PC-9 (cell line): ENCODE measurements around the gene CCDC9B. TPM values are rescaled to one million over a fixed set of nuclear protein-coding genes. Genes with fewer than 3 reads are reported as not detected.
A peak's percentile ranks its signal among the peaks of the same experiment; 100 is the strongest.

Experiments
- BruUV-seq: library from RNA; stranded (reverse); fragments of 400-500 nt; replicated peaks from 2 replicates; lab custom pipeline; 2021; lab: Mats Ljungman, UMichigan
- CTCF ChIA-PET: fragments of 300-600 bp; sonication (Branson Sonifier 250); formaldehyde crosslinking; loops from one replicate; lab custom pipeline; 2022; ENCODE audit warnings: antibody characterized with exemption; lab: Charles Lee
- POLR2A ChIA-PET: fragments of 300-600 bp; sonication (Branson Sonifier 250); formaldehyde crosslinking; loops from one replicate; lab custom pipeline; 2022; ENCODE audit warnings: antibody characterized with exemption; ENCODE audit not compliant: unreplicated experiment; lab: Charles Lee
- DNase-seq, 2 experiments: peaks; one replicate each; pipeline versions ENCODE4 v3.0.0 to v3.0.0-alpha.2; 2015 to 2022; ENCODE audit warnings: mixed read lengths in 1 of 2
- H2AFZ ChIP-seq: fragments of 200-600 bp; sonication (generic); 2 replicates; pipeline ENCODE4 v1.8.1; 2017; ENCODE audit warnings: antibody characterized with exemption
- H3F3A ChIP-seq: fragments of 200-600 bp; sonication (generic); 2 replicates; pipeline ENCODE4 v1.8.1; 2017; ENCODE audit warnings: antibody characterized with exemption, mild to moderate bottlenecking, low read depth; ENCODE audit not compliant: insufficient read depth
- H3K27ac ChIP-seq: fragments of 200-600 bp; sonication (generic); 2 replicates; pipeline ENCODE4 v1.6.1; 2016; ENCODE audit warnings: mixed run types
- H3K27me3 ChIP-seq: fragments of 200-600 bp; sonication (generic); 2 replicates; pipeline ENCODE4 v1.6.1; 2016; ENCODE audit warnings: low read depth, mixed run types; ENCODE audit not compliant: insufficient read depth
- H3K36me3 ChIP-seq: fragments of 200-600 bp; sonication (generic); 2 replicates; pipeline ENCODE4 v1.6.1; 2016; ENCODE audit warnings: low read depth, mixed run types
- H3K4me1 ChIP-seq: fragments of 200-600 bp; sonication (generic); replicated peaks from 2 replicates; pipeline ENCODE4 v1.6.1; 2016; ENCODE audit warnings: mixed run types; ENCODE audit not compliant: insufficient read depth
- H3K4me2 ChIP-seq: fragments of 200-600 bp; sonication (generic); 2 replicates; pipeline ENCODE4 v1.6.1; 2017; ENCODE audit warnings: mixed run types
- H3K4me3 ChIP-seq: fragments of 200-600 bp; sonication (generic); 2 replicates; pipeline ENCODE4 v1.6.1; 2016; ENCODE audit warnings: mixed run types
- H3K79me2 ChIP-seq: fragments of 200-600 bp; sonication (generic); 2 replicates; pipeline ENCODE4 v1.6.1; 2017; ENCODE audit warnings: low read depth, mixed run types
- H3K9me2 ChIP-seq: fragments of 200-600 bp; sonication (generic); 2 replicates; pipeline ENCODE4 v1.8.1; 2017; ENCODE audit warnings: mild to moderate bottlenecking; ENCODE audit not compliant: insufficient read depth
- H3K9me3 ChIP-seq: fragments of 200-600 bp; sonication (generic); 2 replicates; pipeline ENCODE4 v1.8.1; 2016; ENCODE audit warnings: low read depth; ENCODE audit not compliant: insufficient read depth
- H4K20me1 ChIP-seq: fragments of 200-600 bp; sonication (generic); 2 replicates; pipeline ENCODE4 v1.8.1; 2017; ENCODE audit not compliant: insufficient read depth
- CTCF ChIP-seq: fragments of 200-600 bp; sonication (generic); conservative IDR thresholded peaks from 2 replicates; pipeline ENCODE4 v1.6.1; 2017; ENCODE audit warnings: mixed run types, antibody characterized with exemption, mild to moderate bottlenecking, moderate library complexity
- EZH2 ChIP-seq: fragments of 200-600 bp; sonication (generic); IDR thresholded peaks from 2 replicates; pipeline ENCODE4 v1.8.0; 2017; ENCODE audit warnings: antibody characterized with exemption, low read depth
- intact Hi-C: fragments of 100-400 bp; cut with micrococcal nuclease; formaldehyde crosslinking; loops from one replicate; pipeline ENCODE4 v1.10.0; 2022; ENCODE audit not compliant: unreplicated experiment
- total RNA-seq: library from RNA; stranded (reverse); gene quantifications from 2 replicates; pipeline ENCODE4 v1.2.3, GENCODE V29; 2021

Gene CCDC9B
- total RNA-seq, 1 experiment from 2014 or later, result 141 TPM

DNA sequence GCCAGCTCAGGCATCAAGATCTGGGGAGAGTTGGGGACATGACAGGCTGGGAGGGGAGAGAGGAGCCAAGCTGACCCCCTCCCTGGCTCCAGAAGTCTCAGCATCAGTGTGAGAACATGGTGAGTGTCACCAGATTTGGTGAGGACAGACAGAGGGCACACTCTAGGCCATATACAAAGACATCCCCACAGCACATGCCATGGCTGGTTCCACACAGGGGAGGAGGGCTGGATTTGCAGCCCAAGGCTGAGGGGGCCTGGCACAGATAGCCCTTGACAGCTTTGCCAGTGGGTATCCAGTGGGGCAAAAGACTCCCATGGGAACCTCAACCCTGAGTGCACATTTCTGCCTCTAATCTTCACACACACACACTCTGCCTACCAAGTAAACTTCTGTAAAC lies 47.7 kb downstream of the CCDC9B start:
- intact Hi-C loops, result no loop called here
- no peaks in the 10 kb centered on the region for H3K36me3 ChIP-seq
- H3F3A ChIP-seq, result no peaks in the 10 kb centered on the region
- no peak overlapping the region for H3K27ac ChIP-seq
- H3K9me3 ChIP-seq, result no peaks in the 10 kb centered on the region
- no peak overlapping the region for H3K4me3 ChIP-seq
- ChIA-PET CTCF (no interaction called here), POLR2A (no interaction called here)
- BruUV-seq, result no TSS peak
- H3K79me2 ChIP-seq, result no peaks in the 10 kb centered on the region
- H3K4me1 ChIP-seq, result no peaks in the 10 kb centered on the region
- no peak overlapping the region for H2AFZ ChIP-seq
- H3K9me2 ChIP-seq, result no peaks in the 10 kb centered on the region
- H4K20me1 ChIP-seq, result no peaks in the 10 kb centered on the region
- no peak for DNase-seq
- TF ChIP-seq EZH2 (no peak), CTCF (no peak)
- no peak overlapping the region for H3K4me2 ChIP-seq
- H3K27me3 ChIP-seq, result no peaks in the 10 kb centered on the region

- H3K4me1 ChIP-seq, result no peaks in the 10 kb centered on the region
- H3K79me2 ChIP-seq, result no peaks in the 10 kb centered on the region
- ChIA-PET POLR2A (no interaction called here), CTCF (no interaction called here)
- BruUV-seq, result no TSS peak
- H3F3A ChIP-seq, result no peaks in the 10 kb centered on the region
- intact Hi-C loops, result no loop called here
- H3K4me2 ChIP-seq, result no peak overlapping the region
- H3K9me2 ChIP-seq, result no peaks in the 10 kb centered on the region
- no peaks in the 10 kb centered on the region for H4K20me1 ChIP-seq
- H2AFZ ChIP-seq, result no peak overlapping the region
- H3K36me3 ChIP-seq, result no peaks in the 10 kb centered on the region
- no peak for TF ChIP-seq CTCF
- no peak for TF ChIP-seq EZH2
- no peak for DNase-seq
- no peak overlapping the region for H3K27ac ChIP-seq
- no peaks in the 10 kb centered on the region for H3K27me3 ChIP-seq
- no peaks in the 10 kb centered on the region for H3K9me3 ChIP-seq
- no peak overlapping the region for H3K4me3 ChIP-seq
Measured at GRCh38 chr15:40292246-40292645, 48.5 kb downstream of the CCDC9B start.

- Histone ChIP-seq H3K9me2 (no peaks in the 10 kb centered on the region), H3K4me1 (no peaks in the 10 kb centered on the region), H3K27ac (no peak overlapping the region), H3K9me3 (no peaks in the 10 kb centered on the region), H3K79me2 (no peaks in the 10 kb centered on the region), H3K4me2 (peak overlapping the region; percentile 70), H3F3A (no peaks in the 10 kb centered on the region), H3K27me3 (no peaks in the 10 kb centered on the region), H3K36me3 (no peaks in the 10 kb centered on the region), H3K4me3 (peak overlapping the region; percentile 54; the same call in 1 of the 2 replicates), H4K20me1 (no peaks in the 10 kb centered on the region), H2AFZ (peak overlapping the region; percentile 75)
- no TSS peak for BruUV-seq
- ChIA-PET CTCF (interaction anchor here (0.6 to 1.2 kb wide), 5 partner anchors 11 to 74 kb away, joined by 3 to 5 read pairs (median 4); no protein-coding TSS in a partner anchor), POLR2A (interaction anchor here (0.6 to 0.7 kb wide), 3 partner anchors 47 to 603 kb away, joined by 3 to 14 read pairs (median 3); partner anchors contain the start of gene VPS18)
- DNase-seq, result peak; percentile 54 to 59
- TF ChIP-seq EZH2 (no peak), CTCF (no peak)
- intact Hi-C loops, result no loop called here
Measured at GRCh38 chr15:40290918-40291574, 49.7 kb downstream of the CCDC9B start.
